Osteoblast (primary cell): ENCODE results near the gene OR2J1. TPM values are rescaled to one million over a fixed set of nuclear protein-coding genes. Genes with fewer than 3 reads are reported as not detected.

Source experiments
- DNase-seq: peaks from one replicate; pipeline ENCODE4 v3.0.0; 2011; ENCODE audit warnings: low spot score, mixed read lengths; ENCODE audit not compliant: insufficient read length; ENCODE audit errors: missing footprints
- H2AFZ ChIP-seq: 2 replicates; pipeline ENCODE4 v1.6.0; 2011; ENCODE audit warnings: mild to moderate bottlenecking, low read length
- H3K27ac ChIP-seq: 2 replicates; pipeline ENCODE4 v1.5.1; 2011; ENCODE audit warnings: mild to moderate bottlenecking, low read depth, low read length, moderate library complexity
- H3K27me3 ChIP-seq: 2 replicates; pipeline ENCODE4 v1.6.0; 2012; ENCODE audit warnings: mild to moderate bottlenecking, control low read depth, inconsistent platforms, low read length, moderate library complexity; ENCODE audit not compliant: insufficient read depth
- H3K36me3 ChIP-seq: 2 replicates; pipeline ENCODE4 v1.5.1; 2011; ENCODE audit warnings: mild to moderate bottlenecking, low read length, control low read depth, moderate library complexity; ENCODE audit not compliant: insufficient read depth
- H3K4me1 ChIP-seq: 2 replicates; pipeline ENCODE4 v1.5.1; 2011; ENCODE audit warnings: mild to moderate bottlenecking, low read length, control low read depth, moderate library complexity; ENCODE audit not compliant: insufficient read depth
- H3K4me2 ChIP-seq: 2 replicates; pipeline ENCODE4 v1.6.0; 2011; ENCODE audit warnings: mild to moderate bottlenecking, low read length; ENCODE audit not compliant: insufficient read depth
- H3K4me3 ChIP-seq: fragments of 200-600 bp; sonication (generic); 3 replicates; pipeline ENCODE4 v1.5.1; 2012; ENCODE audit warnings: mild to moderate bottlenecking, low read length, inconsistent platforms; ENCODE audit not compliant: insufficient read depth
- H3K79me2 ChIP-seq: 2 replicates; pipeline ENCODE4 v1.6.0; 2012; ENCODE audit warnings: mild to moderate bottlenecking, low read length, control low read depth, inconsistent platforms; ENCODE audit not compliant: insufficient read depth
- H3K9me3 ChIP-seq: 2 replicates; pipeline ENCODE4 v1.5.1; 2011; ENCODE audit warnings: low read depth, low read length, control low read depth
- H4K20me1 ChIP-seq: 2 replicates; pipeline ENCODE4 v1.6.0; 2012; ENCODE audit warnings: mild to moderate bottlenecking, low read length, control low read depth; ENCODE audit not compliant: insufficient read depth
- CTCF ChIP-seq: IDR thresholded peaks from 2 replicates; pipeline ENCODE4 v1.5.1; 2011; ENCODE audit warnings: mild to moderate bottlenecking, low read depth, low read length, moderate library complexity; ENCODE audit errors: extremely low read depth
- total RNA-seq: library from RNA; depleted of rRNA; stranded (reverse); fragments of >200 nt; gene quantifications from 2 replicates; pipeline ENCODE4 v1.2.3, GENCODE V29; 2012

The OR2J1 gene
- total RNA-seq, 1 donor = not detected

GRCh38 chr6:29081312-29081711 is 18.0 kb upstream of the OR2J1 start:
- H3K4me3 ChIP-seq = no peak overlapping the region
- no peaks in the 10 kb centered on the region for H3K27me3 ChIP-seq
- H3K27ac ChIP-seq = no peak overlapping the region
- no peak overlapping the region for H3K4me2 ChIP-seq
- H3K79me2 ChIP-seq = no peaks in the 10 kb centered on the region
- no peaks in the 10 kb centered on the region for H3K4me1 ChIP-seq
- H4K20me1 ChIP-seq = no peaks in the 10 kb centered on the region
- no peak overlapping the region for H2AFZ ChIP-seq
- no peak for TF ChIP-seq CTCF
- DNase-seq = no peak
- no peaks in the 10 kb centered on the region for H3K9me3 ChIP-seq
- no peaks in the 10 kb centered on the region for H3K36me3 ChIP-seq

GRCh38 chr6:29082457-29082856 is 16.8 kb upstream of the OR2J1 start:
- no peak overlapping the region for H3K4me2 ChIP-seq
- no peak overlapping the region for H2AFZ ChIP-seq
- no peaks in the 10 kb centered on the region for H3K79me2 ChIP-seq
- no peaks in the 10 kb centered on the region for H3K27me3 ChIP-seq
- H3K36me3 ChIP-seq = no peaks in the 10 kb centered on the region
- DNase-seq = no peak
- no peak overlapping the region for H3K27ac ChIP-seq
- no peak for TF ChIP-seq CTCF
- no peaks in the 10 kb centered on the region for H4K20me1 ChIP-seq
- no peaks in the 10 kb centered on the region for H3K9me3 ChIP-seq
- H3K4me3 ChIP-seq = no peak overlapping the region
- H3K4me1 ChIP-seq = no peaks in the 10 kb centered on the region

- Histone ChIP-seq H3K79me2 (no peaks in the 10 kb centered on the region), H3K36me3 (no peaks in the 10 kb centered on the region), H3K4me3 (no peak within 1 kb of the TSS), H3K4me1 (no peaks in the 10 kb centered on the region), H2AFZ (no peak within 1 kb of the TSS), H3K27me3 (no peaks in the 10 kb centered on the region), H3K9me3 (no peaks in the 10 kb centered on the region), H3K4me2 (no peak within 1 kb of the TSS), H4K20me1 (no peaks in the 10 kb centered on the region), H3K27ac (no peak within 1 kb of the TSS)
- no peak for TF ChIP-seq CTCF
- no peak for DNase-seq
Measured at GRCh38 chr6:29087213-29087612, 12.1 kb upstream of the OR2J1 start, which contains the start of gene OR2B3. Gene OR2B3 (minus strand): TSS chr6:29087313. CDS start chr6:29087248, 65 bp downstream.

GRCh38 chr6:29092957-29093356 is 6.3 kb upstream of the OR2J1 start:
- Histone ChIP-seq H4K20me1 (no peaks in the 10 kb centered on the region), H3K27ac (no peak overlapping the region), H3K9me3 (no peaks in the 10 kb centered on the region), H2AFZ (no peak overlapping the region), H3K4me3 (no peak overlapping the region), H3K4me1 (no peaks in the 10 kb centered on the region), H3K4me2 (no peak overlapping the region), H3K27me3 (no peaks in the 10 kb centered on the region), H3K36me3 (no peaks in the 10 kb centered on the region), H3K79me2 (no peaks in the 10 kb centered on the region)
- no peak for TF ChIP-seq CTCF
- DNase-seq = no peak
